Nephron progenitor cell (in vitro differentiated cells): ENCODE results near the gene PTPRU.

Experiments
- DNase-seq: peaks from one replicate; pipeline ENCODE4 v3.0.0; 2021
- H3K27ac Mint-ChIP-seq: 2 replicates; pipeline ENCODE4 v1.8.0; 2021; ENCODE audit warnings: mild to moderate bottlenecking, moderate library complexity, mixed read lengths
- H3K27me3 Mint-ChIP-seq: 2 replicates; pipeline ENCODE4 v1.8.0; 2021; ENCODE audit warnings: mild to moderate bottlenecking, low read depth, mixed read lengths; ENCODE audit not compliant: poor library complexity
- H3K36me3 Mint-ChIP-seq: 2 replicates; pipeline ENCODE4 v1.8.0; 2021; ENCODE audit warnings: low read depth, mixed read lengths
- H3K4me1 Mint-ChIP-seq: 2 replicates; pipeline ENCODE4 v1.8.0; 2021; ENCODE audit warnings: mixed read lengths
- H3K4me3 Mint-ChIP-seq: 2 replicates; pipeline ENCODE4 v1.8.0; 2021; ENCODE audit warnings: mild to moderate bottlenecking, moderate library complexity, mixed read lengths
- H3K9me3 Mint-ChIP-seq: 2 replicates; pipeline ENCODE4 v1.8.0; 2021; ENCODE audit warnings: mild to moderate bottlenecking, moderate library complexity, mixed read lengths
- CTCF ChIP-seq: fragments of 200-600 bp; sonication (generic); IDR thresholded peaks from 2 replicates; pipeline ENCODE4 v1.5.0; 2021; ENCODE audit warnings: antibody characterized with exemption

Gene PTPRU

DNA sequence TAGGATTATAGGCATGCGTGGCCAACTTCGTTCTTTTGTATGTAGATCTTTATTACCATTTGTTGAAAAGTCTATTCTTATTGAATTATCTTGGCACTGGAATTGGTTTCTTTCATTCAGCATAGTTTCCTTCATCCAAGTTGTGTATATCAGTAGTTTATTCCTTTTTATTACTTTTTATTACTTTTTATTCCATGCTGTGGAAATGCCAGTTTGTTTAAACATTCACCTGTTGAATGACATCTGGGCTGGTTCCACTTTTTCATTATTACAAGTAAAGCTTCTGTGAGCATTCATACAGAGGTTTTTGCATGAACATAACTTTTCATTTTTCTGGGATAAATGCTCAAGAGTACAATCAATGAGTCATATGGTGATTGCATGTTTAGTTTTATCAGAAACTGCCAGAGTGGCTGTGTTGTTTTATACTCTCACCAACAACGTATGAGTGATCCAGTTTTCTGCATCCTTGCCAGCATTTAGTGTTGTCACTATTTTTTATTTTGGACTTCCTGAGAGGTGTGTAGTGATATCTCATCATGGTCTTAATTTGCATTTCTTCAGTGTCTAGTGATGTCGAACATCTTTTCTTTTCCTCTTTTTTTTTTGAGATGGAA, 28.6 kb downstream of the PTPRU start:
- peaks cover 40% of the 10 kb centered on the region for H3K36me3 Mint-ChIP-seq
- peaks cover 48% of the 10 kb centered on the region for H3K4me1 Mint-ChIP-seq
- TF ChIP-seq CTCF = no peak
- peaks cover 26% of the 10 kb centered on the region for H3K9me3 Mint-ChIP-seq
- no peak for DNase-seq
- no peak overlapping the region for H3K27ac Mint-ChIP-seq
- H3K27me3 Mint-ChIP-seq = peaks cover 9% of the 10 kb centered on the region
- H3K4me3 Mint-ChIP-seq = no peak overlapping the region

- Mint-ChIP-seq H3K9me3 (peaks cover 26% of the 10 kb centered on the region), H3K36me3 (peaks cover 36% of the 10 kb centered on the region), H3K4me1 (peaks cover 61% of the 10 kb centered on the region), H3K27me3 (peaks cover 8% of the 10 kb centered on the region), H3K27ac (peak overlapping the region; percentile 95), H3K4me3 (peak overlapping the region; percentile 55)
- no peak for DNase-seq
- TF ChIP-seq CTCF = no peak
Measured at GRCh38 chr1:29266912-29267311, 30.6 kb downstream of the PTPRU start.

- Mint-ChIP-seq H3K27me3 (peaks cover 14% of the 10 kb centered on the region), H3K4me1 (peaks cover 66% of the 10 kb centered on the region), H3K4me3 (peak overlapping the region; percentile 55), H3K9me3 (peaks cover 26% of the 10 kb centered on the region), H3K27ac (peak overlapping the region; percentile 95), H3K36me3 (peaks cover 30% of the 10 kb centered on the region)
- DNase-seq = peak; percentile 33
- TF ChIP-seq CTCF = no peak
Measured at GRCh38 chr1:29267321-29268070, 31.2 kb downstream of the PTPRU start.

DNA sequence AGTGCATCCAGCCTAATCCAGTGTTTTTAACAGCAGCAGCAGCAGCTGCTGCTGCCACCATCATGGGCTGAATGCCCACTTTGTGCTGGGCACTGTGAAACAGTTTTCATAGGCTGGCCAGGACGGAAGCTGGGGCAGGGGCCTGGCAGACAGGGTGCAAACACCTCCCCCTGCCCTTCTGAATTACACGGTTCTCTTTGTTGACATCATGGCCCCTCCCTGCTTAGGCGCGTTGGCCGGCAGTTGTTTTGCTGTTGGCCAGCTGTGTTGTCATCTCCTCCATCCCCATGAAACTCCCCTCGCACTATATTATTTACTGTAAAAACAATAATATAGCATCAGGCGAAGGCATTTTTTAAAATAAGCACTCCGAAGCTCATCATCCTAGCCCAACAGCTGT, 33.1 kb downstream of the PTPRU start:
- DNase-seq = no peak
- Mint-ChIP-seq H3K27ac (no peak overlapping the region), H3K9me3 (peaks cover 16% of the 10 kb centered on the region), H3K27me3 (peaks cover 11% of the 10 kb centered on the region), H3K36me3 (peaks cover 18% of the 10 kb centered on the region), H3K4me1 (peaks cover 68% of the 10 kb centered on the region), H3K4me3 (no peak overlapping the region)
- TF ChIP-seq CTCF = no peak

- peak overlapping the region; percentile 44 for H3K4me3 Mint-ChIP-seq
- H3K27ac Mint-ChIP-seq = peak overlapping the region; percentile 84
- H3K4me1 Mint-ChIP-seq = peaks cover 63% of the 10 kb centered on the region
- peaks cover 11% of the 10 kb centered on the region for H3K27me3 Mint-ChIP-seq
- DNase-seq = no peak
- H3K9me3 Mint-ChIP-seq = peaks cover 6% of the 10 kb centered on the region
- H3K36me3 Mint-ChIP-seq = peaks cover 19% of the 10 kb centered on the region
- TF ChIP-seq CTCF = no peak
Measured at GRCh38 chr1:29270929-29271521, 34.7 kb downstream of the PTPRU start.
